Central memory CD8-positive, alpha-beta T cell (primary cell): ENCODE results near the gene VEGFD.

Source experiments
- ATAC-seq: fragments of 150-1000 bp; cut with Tn5 transposase; replicated peaks from 2 replicates; pipeline ENCODE4 v1.10.0; 2022; ENCODE audit warnings: mild to moderate bottlenecking, moderate FRiP score, moderate number of reproducible peaks; ENCODE audit not compliant: poor library complexity, severe bottlenecking; ENCODE audit errors: extremely low read depth
- DNase-seq, 2 donors: peaks; one replicate each; pipeline ENCODE4 v3.0.0; 2021; ENCODE audit warnings: low spot score in 2 of 2
- H3K27ac Mint-ChIP-seq: one replicate; pipeline ENCODE4 v1.8.0; 2022; ENCODE audit warnings: low read depth, mild to moderate bottlenecking, moderate library complexity, mixed read lengths
- H3K27me3 Mint-ChIP-seq: one replicate; pipeline ENCODE4 v1.8.0; 2022; ENCODE audit warnings: mixed read lengths
- H3K36me3 Mint-ChIP-seq: one replicate; pipeline ENCODE4 v1.8.0; 2022; ENCODE audit warnings: mild to moderate bottlenecking, moderate library complexity, mixed read lengths; ENCODE audit not compliant: insufficient read depth
- H3K4me1 Mint-ChIP-seq: one replicate; pipeline ENCODE4 v1.8.0; 2022; ENCODE audit warnings: mixed read lengths
- H3K4me3 Mint-ChIP-seq: one replicate; pipeline ENCODE4 v1.8.0; 2022; ENCODE audit warnings: mild to moderate bottlenecking, moderate library complexity, mixed read lengths
- H3K9me3 Mint-ChIP-seq: one replicate; pipeline ENCODE4 v1.8.0; 2022; ENCODE audit warnings: mixed read lengths

The VEGFD gene

GRCh38 chrX:15401378-15401777 lies 17.2 kb upstream of the VEGFD start:
- Mint-ChIP-seq H3K27ac (no peak overlapping the region), H3K4me3 (no peak overlapping the region), H3K9me3 (no peaks in the 10 kb centered on the region), H3K27me3 (peaks cover 13% of the 10 kb centered on the region), H3K36me3 (no peaks in the 10 kb centered on the region), H3K4me1 (no peaks in the 10 kb centered on the region)
- DNase-seq, result no peak
- no peak for ATAC-seq

GRCh38 chrX:15399962-15400391 lies 15.8 kb upstream of the VEGFD start:
- Mint-ChIP-seq H3K9me3 (no peaks in the 10 kb centered on the region), H3K4me1 (no peaks in the 10 kb centered on the region), H3K4me3 (no peak overlapping the region), H3K27me3 (peaks cover 13% of the 10 kb centered on the region), H3K27ac (no peak overlapping the region), H3K36me3 (no peaks in the 10 kb centered on the region)
- DNase-seq, result no peak
- ATAC-seq, result no peak

- Mint-ChIP-seq H3K36me3 (no peaks in the 10 kb centered on the region), H3K9me3 (no peaks in the 10 kb centered on the region), H3K4me3 (no peak overlapping the region), H3K27me3 (peaks cover 13% of the 10 kb centered on the region), H3K27ac (no peak overlapping the region), H3K4me1 (no peaks in the 10 kb centered on the region)
- ATAC-seq, result no peak
- DNase-seq, result no peak
These were observed 14.7 kb upstream of the VEGFD start for GRCh38 chrX:15398874-15399273.

- no peak overlapping the region for H3K27ac Mint-ChIP-seq
- H3K36me3 Mint-ChIP-seq, result no peaks in the 10 kb centered on the region
- no peaks in the 10 kb centered on the region for H3K9me3 Mint-ChIP-seq
- no peak overlapping the region for H3K4me3 Mint-ChIP-seq
- ATAC-seq (no peak), DNase-seq (no peak)
- H3K4me1 Mint-ChIP-seq, result no peaks in the 10 kb centered on the region
- peaks cover 13% of the 10 kb centered on the region for H3K27me3 Mint-ChIP-seq
These were observed 11.6 kb upstream of the VEGFD start for GRCh38 chrX:15395789-15396188.

- H3K27me3 Mint-ChIP-seq, result no peaks in the 10 kb centered on the region
- DNase-seq, result no peak
- H3K4me1 Mint-ChIP-seq, result no peaks in the 10 kb centered on the region
- no peak for ATAC-seq
- H3K36me3 Mint-ChIP-seq, result no peaks in the 10 kb centered on the region
- H3K27ac Mint-ChIP-seq, result no peak overlapping the region
- no peaks in the 10 kb centered on the region for H3K9me3 Mint-ChIP-seq
- no peak overlapping the region for H3K4me3 Mint-ChIP-seq
These were observed 7.6 kb upstream of the VEGFD start for GRCh38 chrX:15391850-15392249.

GRCh38 chrX:15382813-15383212 lies 1.4 kb downstream of the VEGFD start:
- DNase-seq (no peak), ATAC-seq (no peak)
- Mint-ChIP-seq H3K36me3 (no peaks in the 10 kb centered on the region), H3K9me3 (no peaks in the 10 kb centered on the region), H3K4me3 (no peak overlapping the region), H3K27me3 (peaks cover 24% of the 10 kb centered on the region), H3K4me1 (no peaks in the 10 kb centered on the region), H3K27ac (no peak overlapping the region)

- ATAC-seq (no peak), DNase-seq (no peak)
- Mint-ChIP-seq H3K27ac (no peak overlapping the region), H3K27me3 (peaks cover 35% of the 10 kb centered on the region), H3K4me3 (no peak overlapping the region), H3K36me3 (no peaks in the 10 kb centered on the region), H3K4me1 (no peaks in the 10 kb centered on the region), H3K9me3 (no peaks in the 10 kb centered on the region)
These were observed 7.3 kb downstream of the VEGFD start for GRCh38 chrX:15376956-15377355.

- no peaks in the 10 kb centered on the region for H3K36me3 Mint-ChIP-seq
- H3K4me1 Mint-ChIP-seq, result no peaks in the 10 kb centered on the region
- peaks cover 31% of the 10 kb centered on the region for H3K27me3 Mint-ChIP-seq
- no peaks in the 10 kb centered on the region for H3K9me3 Mint-ChIP-seq
- no peak overlapping the region for H3K4me3 Mint-ChIP-seq
- ATAC-seq (no peak), DNase-seq (no peak)
- no peak overlapping the region for H3K27ac Mint-ChIP-seq
These were observed 10.2 kb downstream of the VEGFD start for GRCh38 chrX:15373976-15374375.

GRCh38 chrX:15366506-15367352 lies 17.5 kb downstream of the VEGFD start:
- DNase-seq (no peak), ATAC-seq (no peak)
- Mint-ChIP-seq H3K9me3 (no peaks in the 10 kb centered on the region), H3K27me3 (peaks cover 60% of the 10 kb centered on the region), H3K27ac (no peak overlapping the region), H3K4me1 (no peaks in the 10 kb centered on the region), H3K4me3 (no peak overlapping the region), H3K36me3 (no peaks in the 10 kb centered on the region)

GRCh38 chrX:15359701-15360100 lies 24.5 kb downstream of the VEGFD start:
- H3K4me3 Mint-ChIP-seq, result no peak overlapping the region
- no peaks in the 10 kb centered on the region for H3K9me3 Mint-ChIP-seq
- DNase-seq, result no peak
- no peak for ATAC-seq
- H3K4me1 Mint-ChIP-seq, result no peaks in the 10 kb centered on the region
- H3K36me3 Mint-ChIP-seq, result no peaks in the 10 kb centered on the region
- peaks cover 33% of the 10 kb centered on the region for H3K27me3 Mint-ChIP-seq
- H3K27ac Mint-ChIP-seq, result no peak overlapping the region

GRCh38 chrX:15358533-15358932 lies 25.7 kb downstream of the VEGFD start:
- ATAC-seq (no peak), DNase-seq (no peak)
- no peak overlapping the region for H3K27ac Mint-ChIP-seq
- H3K9me3 Mint-ChIP-seq, result no peaks in the 10 kb centered on the region
- no peaks in the 10 kb centered on the region for H3K4me1 Mint-ChIP-seq
- H3K36me3 Mint-ChIP-seq, result no peaks in the 10 kb centered on the region
- no peak overlapping the region for H3K4me3 Mint-ChIP-seq
- peaks cover 21% of the 10 kb centered on the region for H3K27me3 Mint-ChIP-seq

GRCh38 chrX:15356444-15356843 lies 27.8 kb downstream of the VEGFD start:
- H3K4me1 Mint-ChIP-seq, result no peaks in the 10 kb centered on the region
- peaks cover 17% of the 10 kb centered on the region for H3K27me3 Mint-ChIP-seq
- no peak overlapping the region for H3K27ac Mint-ChIP-seq
- DNase-seq (no peak), ATAC-seq (no peak)
- no peaks in the 10 kb centered on the region for H3K36me3 Mint-ChIP-seq
- H3K9me3 Mint-ChIP-seq, result no peaks in the 10 kb centered on the region
- H3K4me3 Mint-ChIP-seq, result no peak overlapping the region

- no peak for ATAC-seq
- no peak for DNase-seq
- H3K9me3 Mint-ChIP-seq, result no peaks in the 10 kb centered on the region
- H3K27ac Mint-ChIP-seq, result no peak overlapping the region
- no peak overlapping the region for H3K4me3 Mint-ChIP-seq
- no peaks in the 10 kb centered on the region for H3K4me1 Mint-ChIP-seq
- no peaks in the 10 kb centered on the region for H3K36me3 Mint-ChIP-seq
- no peaks in the 10 kb centered on the region for H3K27me3 Mint-ChIP-seq
These were observed 33.8 kb downstream of the VEGFD start for GRCh38 chrX:15350329-15350996.
